NCI-H1417 treated with DMSO at 0.1 percent for 48 hours (cell line): ENCODE results near the gene CCL2.

Experiments
- DNase-seq: peaks from one replicate; lab custom pipeline; 2025; lab: John Stamatoyannopoulos, UW

The CCL2 gene

GRCh38 chr17:34265711-34266110 is 10.6 kb downstream of the CCL2 start:
- no peak for DNase-seq

GRCh38 chr17:34269969-34270368 is 14.9 kb downstream of the CCL2 start, which contains the start of gene CCL7:
TSS of gene CCL7 (plus strand) at chr17:34270221. CDS start at chr17:34270291, 70 bp downstream.
- DNase-seq, result no peak

GRCh38 chr17:34275881-34276280 is 20.8 kb downstream of the CCL2 start:
- DNase-seq, result no peak

GRCh38 chr17:34276826-34277225 is 21.7 kb downstream of the CCL2 start:
- DNase-seq, result no peak

GRCh38 chr17:34283571-34283970 is 28.5 kb downstream of the CCL2 start:
- DNase-seq, result no peak

GRCh38 chr17:34285286-34285792 is 30.3 kb downstream of the CCL2 start, which contains the start of gene CCL11:
TSS of gene CCL11 (plus strand) at chr17:34285742. CDS start at chr17:34285809, 67 bp downstream.
- no peak for DNase-seq

GRCh38 chr17:34287875-34288274 is 32.8 kb downstream of the CCL2 start:
- no peak for DNase-seq

- DNase-seq, result no peak
Measured at GRCh38 chr17:34290586-34290985, 35.5 kb downstream of the CCL2 start.

GRCh38 chr17:34291721-34292348 is 36.8 kb downstream of the CCL2 start:
- DNase-seq, result no peak

GRCh38 chr17:34299027-34299426 is 43.9 kb downstream of the CCL2 start:
- no peak for DNase-seq

- no peak for DNase-seq
Measured at GRCh38 chr17:34299956-34300577, 45.0 kb downstream of the CCL2 start.

- no peak for DNase-seq
Measured at GRCh38 chr17:34300652-34301370, 45.7 kb downstream of the CCL2 start.

- no peak for DNase-seq
Measured at GRCh38 chr17:34301986-34302385, 46.9 kb downstream of the CCL2 start.

- no peak for DNase-seq
Measured at GRCh38 chr17:34302636-34303035, 47.6 kb downstream of the CCL2 start.

- DNase-seq, result no peak
Measured at GRCh38 chr17:34303606-34304005, 48.5 kb downstream of the CCL2 start.

GRCh38 chr17:34305061-34305460 is 50.0 kb downstream of the CCL2 start:
- DNase-seq, result no peak

GRCh38 chr17:34305606-34306005 is 50.5 kb downstream of the CCL2 start:
- DNase-seq, result no peak

- DNase-seq, result no peak
Measured at GRCh38 chr17:34306466-34306865, 51.4 kb downstream of the CCL2 start.
